Tibial nerve (tissue), 4 donors: ENCODE results near the gene ANO1.

Experiments used
- EP300 ChIP-seq, 2 donors: sonication (generic); formaldehyde crosslinking; IDR thresholded peaks; one replicate each; pipeline ENCODE4 v1.6.1; 2017; ENCODE audit warnings: antibody characterized with exemption in 2 of 2, mild to moderate bottlenecking in 1 of 2
- POLR2A ChIP-seq, 2 donors: fragments of 450-650 bp; IDR thresholded peaks; one replicate each; pipeline ENCODE4 v1.6.1; 2017; ENCODE audit warnings: antibody characterized with exemption in 2 of 2, mild to moderate bottlenecking in 2 of 2, moderate library complexity in 2 of 2
- TF ChIP-seq, protein P1 (sequence below), 5 experiments: fragments of 200-600 bp in 3 of 5; fragments of 450-650 bp in 2 of 5; sonication (generic) in 3 of 5; IDR thresholded peaks; one replicate each; pipeline ENCODE4 v1.5.1; 2016 to 2019; ENCODE audit warnings: antibody characterized with exemption in 5 of 5, mild to moderate bottlenecking in 3 of 5, moderate library complexity in 2 of 5

DNA sequence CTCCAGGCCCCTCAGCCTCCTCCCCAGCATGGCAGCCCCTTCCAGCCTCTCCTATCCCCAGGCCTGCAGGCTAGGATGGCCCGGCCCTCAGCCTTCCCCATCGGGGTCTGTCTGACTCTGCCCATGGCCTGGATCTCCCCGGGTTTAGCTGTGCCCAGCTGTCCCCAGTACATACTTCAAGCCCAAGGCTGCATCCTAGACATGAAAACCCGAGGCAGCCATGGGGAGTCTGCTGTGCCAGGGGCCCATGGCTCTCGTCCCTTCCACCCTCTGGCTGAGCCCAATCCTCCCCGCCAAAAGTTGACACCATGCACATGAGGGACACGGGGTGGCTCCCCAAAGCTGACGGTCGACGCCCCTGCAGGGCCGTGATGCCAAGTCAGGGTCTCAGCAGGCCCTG, 102.8 kb downstream of the ANO1 start:
- TF ChIP-seq, protein P1, sequence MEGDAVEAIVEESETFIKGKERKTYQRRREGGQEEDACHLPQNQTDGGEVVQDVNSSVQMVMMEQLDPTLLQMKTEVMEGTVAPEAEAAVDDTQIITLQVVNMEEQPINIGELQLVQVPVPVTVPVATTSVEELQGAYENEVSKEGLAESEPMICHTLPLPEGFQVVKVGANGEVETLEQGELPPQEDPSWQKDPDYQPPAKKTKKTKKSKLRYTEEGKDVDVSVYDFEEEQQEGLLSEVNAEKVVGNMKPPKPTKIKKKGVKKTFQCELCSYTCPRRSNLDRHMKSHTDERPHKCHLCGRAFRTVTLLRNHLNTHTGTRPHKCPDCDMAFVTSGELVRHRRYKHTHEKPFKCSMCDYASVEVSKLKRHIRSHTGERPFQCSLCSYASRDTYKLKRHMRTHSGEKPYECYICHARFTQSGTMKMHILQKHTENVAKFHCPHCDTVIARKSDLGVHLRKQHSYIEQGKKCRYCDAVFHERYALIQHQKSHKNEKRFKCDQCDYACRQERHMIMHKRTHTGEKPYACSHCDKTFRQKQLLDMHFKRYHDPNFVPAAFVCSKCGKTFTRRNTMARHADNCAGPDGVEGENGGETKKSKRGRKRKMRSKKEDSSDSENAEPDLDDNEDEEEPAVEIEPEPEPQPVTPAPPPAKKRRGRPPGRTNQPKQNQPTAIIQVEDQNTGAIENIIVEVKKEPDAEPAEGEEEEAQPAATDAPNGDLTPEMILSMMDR (IDR thresholded peaks at IDR 0.05), result no peak
- TF ChIP-seq POLR2A (IDR thresholded peaks at IDR 0.05), result no peak
- no peak for TF ChIP-seq EP300 (IDR thresholded peaks at IDR 0.05)
